Stomach (tissue), 9 donors: Measurements from ENCODE around the gene ATP6V0D1. TPM values are rescaled to one million over a fixed set of nuclear protein-coding genes. Genes with fewer than 3 reads are reported as not detected.
A peak's percentile ranks its signal among the peaks of the same experiment; 100 is the strongest.

Source experiments
- DNase-seq, 2 donors: peaks; one replicate each; pipeline versions ENCODE4 v3.0.0 to v3.0.0-alpha.2; 2013 to 2019
- H3K27ac ChIP-seq, 5 donors: fragments of 200-600 bp in 4 of 5; sonication (generic) in 4 of 5; one replicate each; pipeline ENCODE4 v1.5.1; 2013 to 2019; ENCODE audit warnings: mild to moderate bottlenecking in 1 of 5, moderate library complexity in 1 of 5
- H3K27me3 ChIP-seq, 3 donors: fragments of 200-600 bp; sonication (generic); one replicate each; pipeline ENCODE4 v1.5.1; 2017 to 2019; ENCODE audit warnings: mixed run types in 1 of 3
- H3K36me3 ChIP-seq, 4 donors: fragments of 200-600 bp; sonication (generic); 1 replicate in 3 of 4; 2 replicates in 1 of 4; pipeline ENCODE4 v1.5.1; 2016 to 2019
- H3K4me1 ChIP-seq, 4 donors: fragments of 200-600 bp; sonication (generic); one replicate each; pipeline ENCODE4 v1.5.1; 2016 to 2019
- H3K4me3 ChIP-seq, 4 donors: fragments of 200-600 bp; sonication (generic) in 3 of 4; one replicate each; pipeline ENCODE4 v1.5.1; 2016 to 2019; ENCODE audit warnings: mild to moderate bottlenecking in 1 of 4
- H3K9me3 ChIP-seq, 4 donors: fragments of 200-600 bp; sonication (generic); one replicate each; pipeline ENCODE4 v1.5.1; 2016 to 2019
- CTCF ChIP-seq, 7 experiments: fragments of 450-650 bp in 4 of 7; fragments of 200-600 bp in 3 of 7; sonication (generic) in 3 of 7; IDR thresholded peaks; one replicate each; pipeline ENCODE4 v1.5.1; 2016 to 2019; ENCODE audit warnings: antibody characterized with exemption in 7 of 7, control low read depth in 2 of 7, mild to moderate bottlenecking in 1 of 7
- EP300 ChIP-seq: sonication (generic); formaldehyde crosslinking; IDR thresholded peaks from one replicate; pipeline ENCODE4 v1.6.1; 2017; ENCODE audit warnings: antibody characterized with exemption
- POLR2A ChIP-seq, 4 donors: fragments of 450-650 bp; IDR thresholded peaks; one replicate each; pipeline ENCODE4 v1.6.1; 2016; ENCODE audit warnings: antibody characterized with exemption in 4 of 4, control low read depth in 2 of 4, mild to moderate bottlenecking in 1 of 4, moderate library complexity in 1 of 4
- POLR2AphosphoS5 ChIP-seq, 3 donors: sonication (generic); formaldehyde crosslinking; IDR thresholded peaks; one replicate each; pipeline ENCODE4 v1.6.1; 2016; ENCODE audit warnings: antibody characterized with exemption in 3 of 3
- WGBS, 5 donors: extraction: QIAGEN DNeasy Blood & Tissue Kit in 3 of 5; methylation state at CpG; one replicate each; pipeline versions ENCODE4 v1.1.5 to v1.1.7; 2013 to 2018; 5-methylcytosine and 5-hydroxymethylcytosine counted together
- intact Hi-C: fragments of 100-400 bp; cut with DNase I; formaldehyde crosslinking; loops from one replicate; pipeline ENCODE4 v1.15.1; 2023; ENCODE audit warnings: low total_unique reads
- polyA plus RNA-seq, 3 donors: library from polyadenylated mRNA; stranded (reverse); fragments of 200-250 nt; gene quantifications; one replicate each; pipeline ENCODE4 v1.2.3, GENCODE V29; 2013
- total RNA-seq, 5 donors: library from RNA; depleted of rRNA; stranded (reverse); fragments of >200 nt; gene quantifications; one replicate each; pipeline versions ENCODE4 v1.1.0 to v1.2.3, GENCODE V29; 2014 to 2016
- donor health status: healthy with polysubstance abuse.
- donor health status: Bipolar disorder and iron deficiency.
- donor health status: healthy.

ATP6V0D1 gene
- total and polyA plus RNA-seq, 8 donors: 23.5 to 102 (median 64.9) TPM

GRCh38 chr16:67474551-67475455, 6.2 kb downstream of the ATP6V0D1 start:
- H3K4me1 ChIP-seq: peaks cover 54 to 100% (median 71%) of the 10 kb centered on the region in 4 donors

DNA sequence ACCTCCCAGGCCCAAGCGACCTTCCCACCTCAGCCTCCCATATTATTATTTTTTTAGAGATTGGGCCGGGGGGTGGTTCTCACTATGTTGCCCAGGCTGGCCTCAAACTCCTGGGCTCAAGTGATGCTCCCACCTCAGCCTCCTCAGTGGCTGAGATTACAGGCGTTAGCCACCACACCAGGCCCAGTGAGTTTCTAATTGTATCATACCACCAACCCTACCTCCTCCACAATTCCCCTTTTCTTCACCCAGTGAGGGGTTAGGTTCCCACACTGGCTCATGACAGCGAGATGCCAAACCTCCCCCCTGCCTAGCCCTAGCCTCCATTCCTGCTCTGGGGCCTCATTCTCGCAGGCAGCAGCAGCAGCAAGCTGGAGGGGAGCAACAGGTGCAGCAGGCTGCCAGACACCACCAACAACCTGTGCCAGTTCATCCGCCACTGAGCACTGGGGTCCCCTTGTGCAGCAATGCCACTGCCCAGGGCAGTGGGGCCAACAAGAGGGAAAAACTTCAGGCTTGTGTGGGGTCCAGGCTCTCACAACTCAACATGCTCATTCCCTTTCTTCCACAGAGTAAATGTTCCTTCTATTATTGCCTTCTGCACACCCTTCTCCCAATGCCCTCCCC, 9.1 kb downstream of the ATP6V0D1 start:
- WGBS, 5 donors: 83 to 92% (median 88%) methylated on average over 6 of the region's 6 CpGs
- H3K4me3 ChIP-seq: no peak overlapping the region
- intact Hi-C loops: no loop called here
- no peak for TF ChIP-seq POLR2AphosphoS5 (IDR thresholded peaks at IDR 0.05)
- no peak for TF ChIP-seq EP300
- TF ChIP-seq CTCF (IDR thresholded peaks at IDR 0.05): no peak
- TF ChIP-seq POLR2A (IDR thresholded peaks at IDR 0.05): no peak
- no peak for DNase-seq
- H3K4me1 ChIP-seq: peaks cover 32 to 89% (median 52%) of the 10 kb centered on the region in 4 donors
- H3K27ac ChIP-seq: no peak overlapping the region
- no peaks in the 10 kb centered on the region for H3K27me3 ChIP-seq
- H3K9me3 ChIP-seq: no peaks in the 10 kb centered on the region
- H3K36me3 ChIP-seq: peaks cover 0 to 9% (median 0%) of the 10 kb centered on the region in 4 donors

More at GRCh38 chr16:67474551-67475455, 6.2 kb downstream of the ATP6V0D1 start:
- H3K4me3 ChIP-seq: no peak overlapping the region
- no peak for TF ChIP-seq CTCF (IDR thresholded peaks at IDR 0.05)
- no peak for TF ChIP-seq POLR2A (IDR thresholded peaks at IDR 0.05)
- TF ChIP-seq EP300: no peak
- TF ChIP-seq POLR2AphosphoS5 (IDR thresholded peaks at IDR 0.05): no peak
- H3K27ac ChIP-seq: no peak overlapping the region
- intact Hi-C loops: no loop called here
- no peaks in the 10 kb centered on the region for H3K27me3 ChIP-seq
- no peak for DNase-seq
- peaks cover 0 to 9% (median 0%) of the 10 kb centered on the region in 4 donors for H3K36me3 ChIP-seq
- 86 to 88% (median 87%) methylated on average over 11 of the region's 11 CpGs for WGBS, 5 donors
- H3K9me3 ChIP-seq: no peaks in the 10 kb centered on the region

GRCh38 chr16:67470359-67470758, 10.6 kb downstream of the ATP6V0D1 start:
- Histone ChIP-seq H3K4me1 (peaks cover 25 to 85% (median 49%) of the 10 kb centered on the region in 4 donors), H3K4me3 (no peak overlapping the region), H3K27ac (peak overlapping the region in 1 of 5 donors; percentile 42), H3K9me3 (no peaks in the 10 kb centered on the region), H3K27me3 (no peaks in the 10 kb centered on the region), H3K36me3 (peaks cover 0 to 3% (median 0%) of the 10 kb centered on the region in 4 donors)
- 15 to 38% (median 30%) methylated on average over 7 of the region's 7 CpGs for WGBS, 5 donors
- intact Hi-C loops: no loop called here
- DNase-seq: peak in 1 of 2 donors; percentile 91
- no peak for TF ChIP-seq POLR2A (IDR thresholded peaks at IDR 0.05)
- no peak for TF ChIP-seq POLR2AphosphoS5 (IDR thresholded peaks at IDR 0.05)
- no peak for TF ChIP-seq EP300
- TF ChIP-seq CTCF (IDR thresholded peaks at IDR 0.05): no peak

- TF ChIP-seq POLR2AphosphoS5 (IDR thresholded peaks at IDR 0.05) (no peak), POLR2A (IDR thresholded peaks at IDR 0.05) (no peak), CTCF (IDR thresholded peaks at IDR 0.05) (no peak), EP300 (no peak)
- H3K9me3 ChIP-seq: no peaks in the 10 kb centered on the region
- DNase-seq: no peak
- H3K27ac ChIP-seq: no peak overlapping the region
- no peak overlapping the region for H3K4me3 ChIP-seq
- intact Hi-C loops: loop anchor here (5.0 kb wide), 1 partner anchor 41 kb away; no protein-coding TSS in a partner anchor
- peaks cover 29 to 85% (median 47%) of the 10 kb centered on the region in 4 donors for H3K4me1 ChIP-seq
- no peaks in the 10 kb centered on the region for H3K27me3 ChIP-seq
- 71 to 79% (median 77%) methylated on average over 5 of the region's 5 CpGs for WGBS, 5 donors
- no peaks in the 10 kb centered on the region for H3K36me3 ChIP-seq
Measured at GRCh38 chr16:67468731-67469130, 12.2 kb downstream of the ATP6V0D1 start.
